ENCODE measurements around the gene TSPAN4.

TSPAN4 gene, protein sequence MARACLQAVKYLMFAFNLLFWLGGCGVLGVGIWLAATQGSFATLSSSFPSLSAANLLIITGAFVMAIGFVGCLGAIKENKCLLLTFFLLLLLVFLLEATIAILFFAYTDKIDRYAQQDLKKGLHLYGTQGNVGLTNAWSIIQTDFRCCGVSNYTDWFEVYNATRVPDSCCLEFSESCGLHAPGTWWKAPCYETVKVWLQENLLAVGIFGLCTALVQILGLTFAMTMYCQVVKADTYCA

DNA sequence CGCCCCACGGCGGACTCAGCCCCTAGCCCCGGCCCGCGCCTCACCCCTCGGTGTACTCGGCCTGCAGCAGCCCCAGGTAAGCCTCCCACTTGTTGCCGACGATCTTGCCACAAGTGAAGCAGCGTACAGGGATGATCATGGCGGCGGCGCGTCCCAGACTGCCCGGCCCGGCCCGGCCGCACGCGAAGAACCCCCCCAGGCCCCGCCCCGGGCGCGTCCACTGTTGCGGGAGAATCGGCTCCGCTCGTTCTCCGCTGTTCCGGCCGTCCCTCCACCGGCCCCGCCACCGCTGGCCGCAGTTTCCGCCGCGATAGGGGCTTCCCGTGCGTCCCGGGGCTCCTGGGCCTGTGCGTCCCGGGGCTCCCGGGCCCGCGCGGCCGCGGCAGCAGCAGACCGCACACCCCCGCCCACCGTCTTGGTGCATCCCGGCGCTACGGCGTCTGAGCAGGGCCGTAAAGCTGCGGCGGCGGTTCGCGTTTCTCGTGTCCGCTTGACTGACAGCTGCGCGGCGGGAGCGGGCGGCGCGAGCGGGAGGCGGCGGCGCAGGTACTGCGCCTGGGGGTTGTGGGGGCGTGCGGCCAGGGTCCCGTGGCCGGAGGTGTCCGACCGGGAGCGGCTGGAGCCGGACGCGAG lies at the start of gene TSPAN4, which contains the start of gene POLR2L:
TSPAN4 (plus strand) TSS at position 483 of the 633 bp plus-strand sequence. CDS start 7,453 bp downstream, outside the sequence.
POLR2L (minus strand) TSS at position 160 of the 633 bp plus-strand sequence; CDS start at position 139, 21 bp downstream.
- peak; percentile 72 to 87 for DNase-seq (ENCODE audit: low read depth in 2 of 2)

DNA sequence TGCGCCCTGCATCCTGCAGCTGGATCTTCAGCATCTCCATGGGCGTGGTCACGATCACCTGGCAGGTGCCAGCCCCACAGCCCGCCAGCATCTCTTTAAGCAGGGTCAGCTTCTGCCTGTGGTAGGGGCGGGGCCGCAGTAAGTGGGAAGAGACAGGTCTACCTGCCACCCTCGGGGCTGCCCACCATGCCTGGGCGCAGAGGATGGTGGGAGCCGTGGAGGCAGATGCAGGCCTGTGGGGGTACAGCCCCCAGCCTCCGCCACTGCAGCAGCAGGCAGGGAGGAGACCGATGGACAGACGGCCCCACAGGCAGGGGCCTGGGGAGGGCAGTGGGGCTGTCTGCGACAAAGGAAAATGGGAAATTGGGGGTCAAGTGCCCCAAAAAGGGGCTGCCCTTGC lies 49.8 kb upstream of the TSPAN4 start:
- DNase-seq (ENCODE audit: low read depth in 2 of 2) = no peak

DNA sequence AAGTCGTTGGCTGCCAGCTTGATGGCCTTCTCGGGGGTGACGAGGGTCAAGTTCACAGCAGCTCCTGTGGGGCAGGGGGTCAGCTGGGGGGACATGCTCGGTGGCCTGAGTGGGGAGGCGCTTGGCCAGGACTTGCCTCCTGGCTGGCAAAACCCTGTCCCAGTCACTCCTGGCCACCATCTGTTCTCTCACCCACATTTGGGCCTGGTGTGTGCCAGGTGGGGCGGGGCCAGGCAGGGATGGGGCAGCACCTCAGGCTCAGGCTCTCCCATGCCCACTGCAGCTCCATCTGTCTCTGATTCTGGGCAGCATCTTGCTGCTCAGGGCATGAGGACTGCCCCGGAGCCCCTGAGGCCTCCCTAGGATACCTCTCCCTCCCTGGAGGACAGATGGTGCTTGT lies 49.1 kb upstream of the TSPAN4 start:
- DNase-seq (ENCODE audit: low read depth in 2 of 2) = no peak

DNA sequence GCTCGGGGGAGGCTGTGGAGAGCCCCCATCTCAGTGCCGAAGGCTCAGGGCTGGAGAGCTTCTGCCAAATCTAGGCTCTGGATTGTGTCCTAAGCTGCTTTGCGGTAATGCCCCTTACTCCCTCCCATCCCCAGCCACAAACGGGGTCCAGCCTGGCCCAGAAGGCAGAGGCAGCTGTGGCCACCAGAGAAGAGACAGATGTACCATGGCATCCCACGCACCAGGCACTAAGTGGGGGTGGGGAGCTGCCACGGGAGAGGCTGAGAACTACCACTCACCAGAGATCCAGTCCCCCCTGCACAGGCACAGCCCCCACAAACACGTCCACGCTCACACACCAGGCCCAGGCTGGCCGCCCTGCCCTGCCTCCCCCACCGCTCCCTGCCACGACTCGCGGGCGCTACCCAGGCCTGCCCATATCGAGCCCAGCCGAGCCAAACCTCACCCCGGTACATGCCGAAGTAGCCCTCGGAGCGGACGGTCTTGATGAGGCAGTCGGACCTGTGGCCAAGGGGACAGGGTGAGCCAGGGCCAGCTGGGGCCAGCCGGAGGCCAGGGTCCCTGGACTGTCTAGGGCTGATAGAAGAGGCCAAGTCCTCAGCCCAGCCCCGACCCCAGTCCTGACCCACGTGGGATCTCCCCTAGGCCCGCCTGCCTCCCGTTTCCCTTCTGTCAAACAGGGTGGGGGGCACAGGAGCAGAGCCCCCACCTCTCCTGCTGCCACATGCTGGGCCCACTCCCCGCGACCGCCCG lies 48.5 kb upstream of the TSPAN4 start:
- DNase-seq (ENCODE audit: low read depth in 2 of 2) = no peak

DNA sequence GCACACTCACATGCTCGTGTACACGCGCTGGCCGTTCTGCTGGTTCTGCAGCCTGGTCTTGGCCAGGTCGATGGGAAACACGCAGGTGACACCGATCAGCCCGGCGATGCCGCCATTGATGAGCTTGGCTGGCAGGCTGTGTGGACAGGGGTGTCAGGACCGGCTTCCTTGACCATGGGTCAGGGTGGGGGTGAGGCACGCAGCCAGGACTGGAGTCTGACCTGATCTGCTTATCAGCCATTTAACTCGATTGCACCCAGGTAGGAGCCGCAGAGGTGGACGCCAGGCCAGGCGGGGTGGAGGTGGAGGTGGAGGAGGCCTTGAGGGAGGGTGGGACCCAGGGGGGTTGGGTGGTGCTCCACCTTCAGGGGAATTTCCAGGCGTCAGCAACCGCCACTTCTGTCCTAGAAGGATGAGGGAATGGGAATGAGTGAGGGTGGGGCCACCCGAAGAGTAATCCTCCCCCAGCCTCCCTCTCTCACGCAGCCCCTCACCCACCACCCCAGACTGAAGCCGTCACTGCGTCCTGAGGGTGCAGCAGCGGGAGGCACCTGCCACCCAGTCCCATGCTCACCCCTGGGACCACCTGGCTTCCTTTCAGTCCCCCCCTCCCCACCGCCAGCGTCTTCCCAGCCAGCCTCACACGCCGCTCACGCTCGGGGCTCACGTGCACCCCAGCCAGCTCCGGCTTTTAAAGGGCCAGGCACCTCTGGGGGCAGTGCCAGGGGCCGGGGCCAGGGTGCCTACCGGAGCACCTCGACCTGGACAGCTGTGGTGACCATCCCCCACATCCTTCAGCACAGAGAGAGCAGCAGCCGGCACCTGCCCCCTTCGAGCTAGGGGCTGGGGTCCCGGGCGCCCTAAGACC lies 47.7 kb upstream of the TSPAN4 start:
- DNase-seq (ENCODE audit: low read depth in 2 of 2) = no peak

DNA sequence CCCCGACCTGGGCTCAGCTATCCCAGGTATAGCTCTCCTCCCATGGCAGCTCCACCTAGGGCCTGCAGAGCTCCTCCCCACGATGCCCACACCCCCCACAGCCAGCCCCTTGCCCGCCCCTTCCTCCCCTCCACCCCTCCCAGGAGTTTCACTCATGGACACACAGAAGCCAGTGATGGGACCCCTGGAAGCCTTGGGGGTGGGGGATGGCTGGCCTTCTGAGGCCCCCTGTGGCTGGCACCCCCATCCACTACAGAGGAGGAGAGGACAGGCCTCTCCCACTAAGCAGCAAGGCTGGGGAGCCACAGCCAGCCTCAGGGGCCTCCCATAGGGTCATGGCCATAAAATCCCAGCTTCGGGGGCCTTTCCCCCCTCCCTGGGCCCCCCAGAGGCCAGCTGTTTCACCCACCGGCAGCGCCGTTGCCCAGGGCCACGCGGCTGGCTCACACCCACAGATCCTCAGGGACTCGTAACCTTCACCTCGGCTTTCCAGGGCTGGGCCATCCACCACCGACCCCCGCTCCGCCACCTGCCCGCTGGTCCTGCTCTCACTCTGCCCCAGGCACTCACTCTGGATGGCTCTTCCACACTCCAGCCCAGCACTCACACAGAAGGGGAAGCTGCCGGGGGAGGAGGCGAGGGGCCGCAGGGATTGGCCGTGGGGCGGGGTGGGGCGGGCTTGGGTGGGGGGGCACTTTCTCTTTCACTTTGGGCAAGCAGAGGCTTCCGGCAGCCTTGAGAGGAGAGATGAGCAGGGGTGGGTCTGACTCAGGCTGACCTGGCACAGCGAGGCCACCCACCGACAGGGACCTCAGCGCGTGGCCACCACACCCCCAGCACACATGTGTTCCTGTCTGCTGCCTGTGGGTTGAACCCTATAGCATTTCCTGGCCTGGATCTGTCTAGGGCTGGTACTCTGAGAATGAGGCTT lies 46.8 kb upstream of the TSPAN4 start:
- DNase-seq (ENCODE audit: low read depth in 2 of 2) = peak; percentile 39 to 55

DNA sequence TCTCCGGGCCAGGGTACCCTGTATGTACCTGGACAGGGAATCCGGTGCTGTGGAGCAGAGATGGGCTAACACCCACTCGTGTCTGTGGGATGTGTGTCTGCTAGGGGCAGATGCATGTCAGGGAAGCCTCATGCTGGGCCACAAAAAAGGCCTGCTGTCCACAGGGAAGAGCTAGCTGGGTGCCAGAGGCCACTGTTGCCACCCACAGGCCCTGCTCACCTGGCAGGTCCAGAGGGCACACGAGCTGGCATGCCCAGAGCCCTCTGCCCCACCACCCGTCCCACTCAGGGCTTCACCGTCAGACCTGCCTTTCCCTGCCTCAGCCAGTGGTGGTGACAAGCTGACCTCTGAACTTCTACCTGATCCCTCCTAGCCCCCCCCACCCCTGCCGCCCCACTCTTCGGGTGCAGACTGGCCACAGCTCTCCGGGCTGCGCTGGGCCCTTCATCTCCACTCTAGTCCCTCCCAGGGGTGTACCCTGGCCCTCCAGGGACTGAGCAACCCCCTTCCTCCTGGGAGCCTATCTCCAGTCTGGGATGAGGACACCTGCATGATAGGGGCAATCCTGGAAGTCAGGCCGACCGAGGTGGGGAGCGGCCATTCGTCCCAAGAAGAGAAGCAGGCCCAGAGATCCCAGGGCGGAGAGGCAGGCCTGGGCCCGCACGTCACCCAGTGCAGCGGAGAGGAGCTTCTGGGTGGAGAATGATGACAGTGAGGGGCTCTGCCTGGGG lies 45.9 kb upstream of the TSPAN4 start:
- no peak for DNase-seq (ENCODE audit: low read depth in 2 of 2)

DNA sequence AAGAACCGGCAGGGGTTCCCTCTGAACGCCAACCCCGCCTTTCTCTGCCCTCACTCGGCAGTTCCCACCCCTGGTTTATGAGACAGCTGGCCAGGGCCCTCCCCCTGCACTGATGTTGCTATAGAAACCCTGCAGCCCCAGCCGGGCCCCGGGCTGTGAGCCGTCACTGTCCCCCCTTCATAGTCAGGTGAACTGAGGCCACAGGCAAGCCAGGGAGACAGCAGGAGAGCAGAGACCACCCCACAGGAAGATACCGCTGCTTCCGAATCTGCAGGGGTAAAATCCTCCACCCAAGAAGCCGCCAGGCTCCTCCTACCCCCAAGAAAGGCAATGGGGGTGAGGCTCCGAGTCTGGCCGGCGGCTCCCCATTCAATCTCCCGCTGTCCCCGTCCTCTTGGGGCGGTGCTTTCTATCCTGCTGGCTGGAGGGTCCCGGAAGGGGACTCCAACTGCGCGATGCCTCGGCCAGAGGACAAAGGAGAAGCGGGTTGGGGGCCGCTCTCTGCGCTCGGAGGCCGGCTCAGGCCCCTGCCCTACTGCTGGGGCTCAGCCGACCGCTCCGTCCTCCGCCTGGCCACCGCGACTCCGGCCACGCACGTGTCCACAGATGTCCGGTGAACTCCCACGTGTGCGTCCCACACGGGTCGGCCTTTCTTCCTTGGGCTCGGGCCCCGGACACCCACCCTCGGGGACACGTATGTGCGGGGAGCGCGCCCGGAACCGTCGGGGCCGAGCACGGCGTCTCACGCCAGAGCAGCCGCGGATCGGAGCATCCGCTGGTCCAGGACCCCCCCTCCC lies 45.2 kb upstream of the TSPAN4 start:
- no peak for DNase-seq (ENCODE audit: low read depth in 2 of 2)

DNA sequence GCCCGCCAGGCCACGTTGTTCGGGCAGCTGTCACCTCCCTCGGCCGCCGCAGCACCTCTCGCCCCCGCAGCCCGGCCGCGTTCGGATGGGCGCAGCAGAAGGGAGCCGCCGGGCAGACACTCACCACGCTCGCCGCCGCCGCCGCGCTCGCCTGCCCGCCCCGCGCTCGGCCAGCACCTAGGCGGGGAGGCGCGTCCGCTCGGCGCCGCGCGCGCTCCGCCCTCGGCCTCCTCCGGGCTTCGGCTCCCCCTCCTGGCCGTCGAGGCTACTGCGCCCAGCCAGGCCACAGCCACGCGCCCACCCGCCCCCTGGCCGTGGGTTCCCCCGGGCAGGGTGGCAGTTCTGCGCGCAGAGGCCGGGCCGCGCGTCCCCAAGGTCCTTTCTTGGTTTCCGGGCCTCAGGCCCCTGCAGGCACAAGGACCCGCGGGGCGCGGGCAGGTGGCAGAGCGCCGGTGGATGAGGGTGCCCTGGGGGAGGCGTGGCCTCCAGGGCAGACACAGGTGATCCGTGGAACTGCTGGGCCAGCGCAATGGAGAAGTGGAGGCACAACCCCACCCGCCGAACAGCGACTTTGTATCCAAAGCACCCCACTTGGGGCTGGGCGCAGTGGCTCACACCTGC lies 44.4 kb upstream of the TSPAN4 start, which contains the start of gene SLC25A22:
SLC25A22 (minus strand) TSS at position 189 of the 621 bp plus-strand sequence. CDS start 3,275 bp downstream, outside the sequence.
- peak; percentile 53 to 78 for DNase-seq (ENCODE audit: low read depth in 2 of 2)

DNA sequence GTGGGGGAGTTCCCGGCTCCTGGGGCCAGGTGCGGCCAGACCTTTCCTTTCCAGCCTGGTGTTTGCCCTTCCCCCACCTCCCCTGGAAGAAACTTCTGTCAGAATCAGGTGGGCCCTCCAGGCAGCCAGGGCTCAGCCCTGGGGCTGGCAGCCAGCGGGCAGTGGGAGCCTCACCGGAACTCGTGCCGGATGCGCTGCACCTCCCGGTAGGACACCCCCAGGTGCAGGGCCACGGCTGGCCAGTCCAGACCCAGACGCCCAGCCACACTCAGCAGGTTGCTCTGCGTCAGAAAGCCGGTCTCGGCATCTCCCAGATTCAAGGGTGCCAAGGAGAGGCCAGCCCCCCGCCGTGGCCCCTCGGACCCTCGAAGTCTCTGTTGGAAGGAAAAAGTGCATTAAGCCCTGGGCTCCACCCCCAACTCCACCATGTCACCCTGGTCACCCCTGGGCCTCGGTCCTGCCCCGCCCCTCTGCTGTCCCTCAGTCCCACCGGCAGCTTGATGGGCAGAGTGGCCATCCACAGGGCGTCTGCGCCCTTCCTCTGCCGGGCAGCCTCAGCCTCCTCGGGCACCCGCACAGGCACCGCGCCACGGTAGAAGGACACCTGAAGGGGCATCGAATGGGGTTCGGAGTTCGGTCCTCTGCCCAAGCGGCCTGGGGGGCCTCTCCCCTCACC lies 42.9 kb upstream of the TSPAN4 start:
- DNase-seq (ENCODE audit: low read depth in 2 of 2) = no peak

DNA sequence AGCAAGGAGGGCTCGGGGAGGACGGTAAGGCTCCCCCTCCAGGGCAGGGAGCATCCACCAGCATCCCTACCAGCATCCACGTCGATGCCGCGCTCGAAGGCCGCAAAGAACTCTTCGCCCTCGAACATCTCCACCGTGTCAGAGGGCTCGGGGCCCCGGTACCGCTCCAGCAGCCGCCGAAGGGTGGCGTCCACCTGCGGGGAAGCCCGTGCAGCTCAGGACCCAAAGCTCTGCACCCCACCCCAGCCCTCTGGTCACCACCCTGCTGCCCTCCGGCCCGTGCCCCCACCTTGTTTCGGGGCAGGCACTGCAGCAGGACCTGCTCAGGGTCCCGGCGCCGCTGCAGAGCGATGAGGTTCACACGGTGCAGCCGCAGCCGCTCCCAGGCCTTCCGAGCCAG lies 42.2 kb upstream of the TSPAN4 start:
- DNase-seq (ENCODE audit: low read depth in 2 of 2) = no peak

DNA sequence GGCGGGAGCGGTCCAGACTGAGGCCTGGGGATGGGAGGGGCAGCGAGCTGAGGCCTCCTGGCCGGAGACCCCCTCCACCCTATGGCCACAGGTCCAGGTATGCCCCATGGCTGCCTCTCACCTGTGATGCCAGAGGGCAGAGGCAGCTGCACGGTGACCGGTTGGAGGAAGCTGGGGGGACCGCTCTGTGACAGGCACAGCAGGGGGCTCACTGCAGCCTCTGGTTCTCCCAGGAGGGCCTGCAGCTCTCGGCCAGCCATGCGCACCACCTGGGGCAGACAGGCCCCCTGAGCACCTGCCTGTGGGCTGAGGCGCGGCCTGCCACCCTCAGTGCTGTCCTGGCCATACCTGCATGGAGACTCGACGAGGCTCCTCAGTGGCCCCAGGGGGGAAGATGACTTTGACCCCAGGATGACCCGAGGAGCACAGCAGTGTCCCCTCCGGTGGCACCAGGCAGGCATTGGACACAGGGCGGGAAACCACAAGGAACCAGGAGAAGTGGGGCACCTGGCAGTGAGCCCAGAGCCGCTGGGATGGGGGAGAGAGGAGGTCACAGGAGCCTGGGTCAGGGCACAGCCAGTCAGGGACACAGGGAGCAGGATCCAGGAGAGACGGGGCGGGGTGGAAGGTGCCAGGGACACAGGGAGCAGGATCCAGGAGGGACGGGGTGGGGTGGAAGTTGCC lies 41.4 kb upstream of the TSPAN4 start:
- DNase-seq (ENCODE audit: low read depth in 2 of 2) = no peak

DNA sequence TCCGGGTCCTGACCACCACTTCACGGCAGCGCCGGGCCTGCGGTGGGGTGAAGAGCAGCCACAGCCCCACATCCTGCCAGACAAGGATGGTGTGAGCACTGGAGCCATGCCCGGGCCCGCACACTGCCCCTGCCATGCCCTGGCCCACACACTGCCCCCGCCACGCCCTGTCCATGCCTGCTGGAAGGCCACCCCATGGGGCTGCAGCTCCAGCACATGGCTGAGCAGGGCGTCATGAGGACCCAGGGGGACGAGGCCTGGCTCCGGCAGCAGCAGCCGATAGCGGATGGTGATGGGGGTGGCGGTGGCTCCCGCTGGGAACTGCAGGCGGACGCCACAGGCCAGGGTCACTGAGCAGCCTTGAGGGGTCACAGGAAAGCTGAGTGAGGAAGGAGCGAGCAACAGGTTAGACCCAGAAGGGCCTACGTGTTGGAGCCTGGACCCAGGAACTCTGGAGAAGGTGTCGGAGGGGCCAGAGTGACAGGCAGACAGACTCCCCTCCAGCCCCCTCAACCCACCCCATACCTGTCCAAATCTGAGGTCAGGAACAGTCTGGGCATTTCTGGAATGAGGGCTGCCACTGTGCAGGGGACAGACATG lies 40.5 kb upstream of the TSPAN4 start:
- no peak for DNase-seq (ENCODE audit: low read depth in 2 of 2)

DNA sequence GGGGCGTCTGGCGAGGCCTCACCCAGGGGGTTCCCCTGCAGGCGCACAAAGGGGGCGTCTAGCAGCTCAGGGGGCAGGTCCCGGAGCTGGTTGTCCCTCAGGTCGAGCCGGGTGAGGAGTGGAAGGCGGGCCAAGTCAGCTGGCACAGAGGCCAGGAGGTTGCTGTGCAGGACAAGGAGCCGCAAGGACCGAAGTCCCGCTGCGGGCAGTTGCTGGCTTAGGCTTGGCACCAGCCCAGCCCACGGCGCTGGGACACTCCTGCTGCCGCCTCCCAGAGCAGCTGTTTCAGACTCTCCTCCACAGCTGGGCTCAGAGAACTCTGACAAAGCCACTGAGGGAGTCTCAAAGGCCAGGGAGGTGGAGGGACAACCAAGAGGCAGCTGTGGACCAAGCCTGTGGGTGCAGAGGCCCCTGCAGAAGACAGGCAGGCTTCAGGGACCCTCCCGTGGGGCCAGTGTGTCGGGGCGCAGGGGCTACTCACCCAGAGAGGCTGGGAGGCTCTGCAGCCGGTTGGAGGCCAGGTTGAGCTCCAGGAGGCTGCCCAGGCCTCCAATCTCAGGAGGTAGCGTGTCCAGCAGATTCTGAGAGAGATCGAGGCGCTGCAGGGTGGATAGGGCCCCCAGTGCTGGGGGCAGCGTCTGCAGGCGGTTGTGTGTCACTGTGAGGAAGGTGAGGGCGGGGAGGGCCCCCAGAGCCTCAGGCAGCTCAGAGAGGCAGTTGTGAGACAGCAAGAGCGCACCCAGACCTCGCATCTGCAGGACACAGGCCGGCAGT lies 39.8 kb upstream of the TSPAN4 start:
- no peak for DNase-seq (ENCODE audit: low read depth in 2 of 2)

DNA sequence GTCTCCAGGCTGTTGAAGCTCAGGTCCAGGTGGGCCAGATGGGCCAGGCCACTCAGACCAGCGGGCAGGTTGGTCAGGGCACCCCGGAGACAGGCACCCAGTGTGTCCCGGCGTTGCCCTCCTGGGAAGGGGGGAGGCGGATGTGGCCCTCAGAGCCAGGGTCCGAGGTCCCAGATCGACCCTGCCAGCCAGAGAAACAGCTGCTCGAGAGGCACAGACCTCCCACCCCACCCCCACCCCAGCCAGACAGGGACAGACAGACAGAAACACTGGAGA lies 39.2 kb upstream of the TSPAN4 start:
- no peak for DNase-seq (ENCODE audit: low read depth in 2 of 2)

DNA sequence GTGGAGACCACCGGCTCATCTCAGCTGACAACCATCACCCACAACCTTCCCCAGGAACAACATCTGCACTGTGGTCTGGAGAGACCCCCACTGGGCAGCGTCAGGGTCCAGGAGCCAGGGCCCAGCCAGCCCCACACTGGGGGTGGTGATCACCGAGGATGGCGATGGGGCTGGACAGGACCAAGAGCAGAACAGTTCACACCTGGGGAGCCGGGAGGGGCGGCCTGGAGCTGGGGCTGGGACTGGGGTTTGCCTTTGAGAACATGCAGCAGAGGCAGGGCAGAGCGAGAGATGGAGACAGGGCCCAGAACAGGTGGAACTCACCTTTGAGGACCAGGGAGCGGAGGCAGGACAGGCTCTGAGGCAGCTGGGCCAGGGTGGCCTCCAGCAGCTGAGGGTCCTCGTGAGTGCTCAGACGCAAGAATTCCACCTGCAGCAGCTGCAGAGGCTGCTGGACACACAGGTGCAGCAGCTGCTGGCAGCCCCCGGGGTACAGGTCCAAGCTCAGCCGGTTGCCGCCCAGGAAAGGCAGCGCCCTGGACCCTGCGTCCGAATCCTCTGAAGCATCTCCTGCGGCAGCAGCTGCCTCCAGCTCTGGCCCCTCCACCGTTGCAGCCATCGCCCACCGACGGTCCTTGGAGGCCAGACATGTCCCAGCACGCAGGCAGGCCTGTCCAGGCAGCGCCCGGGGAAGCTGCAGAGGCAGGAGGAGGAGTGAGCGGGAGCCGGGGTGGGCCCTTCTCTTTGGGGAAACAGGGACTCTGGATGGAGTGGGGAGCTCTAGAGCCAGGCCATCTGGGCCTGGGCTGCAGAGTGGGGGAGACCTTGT lies 38.7 kb upstream of the TSPAN4 start:
- DNase-seq (ENCODE audit: low read depth in 2 of 2) = no peak
